ENCODE measurements around the gene ANKRD60. TPM values are rescaled to one million over a fixed set of nuclear protein-coding genes. Genes with fewer than 3 reads are reported as not detected.

The ANKRD60 gene
- total and polyA plus RNA-seq, 2 experiments from 2014 or later = not detected

DNA sequence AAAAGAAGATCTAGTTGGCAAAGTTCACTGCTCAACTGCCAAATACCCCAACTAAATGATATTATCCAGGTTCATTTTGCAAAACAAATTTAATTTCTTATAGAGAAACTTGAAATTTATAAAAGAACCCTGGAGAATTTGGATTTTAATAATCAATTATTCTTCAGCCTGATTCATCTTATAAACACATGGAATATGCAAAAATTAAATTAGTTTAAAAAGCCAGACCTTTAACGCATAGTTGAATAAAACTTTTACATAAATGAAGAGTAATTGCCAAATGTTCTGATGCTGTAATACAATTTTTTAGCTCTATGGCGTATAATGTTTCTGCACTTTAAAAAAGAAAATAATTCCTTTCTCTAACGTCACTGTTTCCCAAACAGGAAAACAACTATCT is 33.2 kb upstream of the ANKRD60 start:
- Histone ChIP-seq H3K4me2 (no peak overlapping the region), H3K4me3 (no peak overlapping the region), H2AFZ (no peak overlapping the region), H3K9me2 (replicated peaks; ENCODE audit: insufficient read depth) (no peaks in the 10 kb centered on the region), H3K27ac (no peak overlapping the region), H3K9me3 (ENCODE audit: low read depth) (no peaks in the 10 kb centered on the region), H3K27me3 (no peaks in the 10 kb centered on the region), H3K36me3 (replicated peaks; ENCODE audit: insufficient read depth, low read depth) (no peaks in the 10 kb centered on the region), H4K20me1 (ENCODE audit: insufficient read depth, poor library complexity, severe bottlenecking) (no peaks in the 10 kb centered on the region), H3K79me2 (no peaks in the 10 kb centered on the region), H3K4me1 (ENCODE audit: insufficient read depth) (no peaks in the 10 kb centered on the region)
- WGBS (ENCODE audit: low lambda C conversion rate, missing lambda C conversion rate) = 93% methylated on average over 3 of the region's 3 CpGs
- no peak for DNase-seq (ENCODE audit: low spot score)
- no peak for TF ChIP-seq CTCF (IDR thresholded peaks at IDR 0.05; ENCODE audit: poor library complexity)
- no peak for TF ChIP-seq EZH2 (IDR thresholded peaks at IDR 0.05; ENCODE audit: borderline replicate concordance)
- TF ChIP-seq EZH2phosphoT487 (IDR thresholded peaks at IDR 0.05; ENCODE audit: low read depth, severe bottlenecking, unreplicated experiment) = no peak

DNA sequence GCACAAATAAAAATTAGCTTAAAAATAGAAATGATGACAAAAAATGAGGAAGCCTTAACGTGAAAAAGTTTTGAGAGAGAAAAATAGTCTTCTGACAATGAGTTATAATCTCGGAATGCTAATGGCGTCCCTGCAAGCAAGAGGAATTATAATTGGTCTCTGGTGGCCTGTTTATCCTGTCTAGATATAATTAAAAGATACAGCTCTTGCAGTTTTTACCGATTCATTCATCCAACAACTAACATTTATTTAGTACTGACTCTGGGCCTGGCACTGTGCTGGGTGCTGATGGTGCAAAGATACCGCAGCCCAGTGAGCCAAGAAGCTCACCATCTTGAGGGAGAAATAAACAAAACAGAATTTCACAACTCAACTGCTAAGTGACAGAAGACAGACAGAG is 31.6 kb upstream of the ANKRD60 start:
- Histone ChIP-seq H4K20me1 (ENCODE audit: insufficient read depth, poor library complexity, severe bottlenecking) (no peaks in the 10 kb centered on the region), H3K4me1 (ENCODE audit: insufficient read depth) (no peaks in the 10 kb centered on the region), H3K4me3 (no peak overlapping the region), H3K79me2 (no peaks in the 10 kb centered on the region), H3K9me3 (ENCODE audit: low read depth) (no peaks in the 10 kb centered on the region), H2AFZ (no peak overlapping the region), H3K9me2 (replicated peaks; ENCODE audit: insufficient read depth) (no peaks in the 10 kb centered on the region), H3K27ac (no peak overlapping the region), H3K36me3 (replicated peaks; ENCODE audit: insufficient read depth, low read depth) (no peaks in the 10 kb centered on the region), H3K27me3 (no peaks in the 10 kb centered on the region), H3K4me2 (no peak overlapping the region)
- WGBS (ENCODE audit: low lambda C conversion rate, missing lambda C conversion rate) = 94% methylated on average over 5 of the region's 5 CpGs
- no peak for DNase-seq (ENCODE audit: low spot score)
- TF ChIP-seq EZH2 (IDR thresholded peaks at IDR 0.05; ENCODE audit: borderline replicate concordance) = no peak
- TF ChIP-seq CTCF (IDR thresholded peaks at IDR 0.05; ENCODE audit: poor library complexity) = no peak
- TF ChIP-seq EZH2phosphoT487 (IDR thresholded peaks at IDR 0.05; ENCODE audit: low read depth, severe bottlenecking, unreplicated experiment) = no peak

DNA sequence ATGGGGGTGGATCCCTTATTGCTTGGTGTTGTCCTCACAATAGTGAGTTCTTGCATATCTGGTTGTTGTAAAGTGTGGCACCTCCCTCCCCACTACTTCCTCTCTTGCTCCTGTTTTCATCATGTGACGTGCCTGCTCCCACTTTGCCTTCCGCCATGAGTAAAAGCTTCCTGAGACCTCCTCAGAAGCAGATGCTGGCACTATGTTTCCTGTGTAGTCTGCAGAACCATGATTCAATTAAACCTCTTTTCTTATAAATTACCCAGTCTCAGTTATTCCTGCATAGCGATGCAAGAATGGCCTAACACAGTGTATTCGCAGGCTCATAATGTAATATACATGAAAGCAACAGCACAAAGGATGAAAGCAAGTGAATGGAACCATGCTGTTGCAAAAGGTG is 28.4 kb upstream of the ANKRD60 start:
- Histone ChIP-seq H3K36me3 (replicated peaks; ENCODE audit: insufficient read depth, low read depth) (no peaks in the 10 kb centered on the region), H3K4me1 (ENCODE audit: insufficient read depth) (no peaks in the 10 kb centered on the region), H4K20me1 (ENCODE audit: insufficient read depth, poor library complexity, severe bottlenecking) (no peaks in the 10 kb centered on the region), H3K4me3 (no peak overlapping the region), H3K9me2 (replicated peaks; ENCODE audit: insufficient read depth) (no peaks in the 10 kb centered on the region), H3K4me2 (no peak overlapping the region), H3K27me3 (no peaks in the 10 kb centered on the region), H3K79me2 (no peaks in the 10 kb centered on the region), H3K9me3 (ENCODE audit: low read depth) (no peaks in the 10 kb centered on the region), H3K27ac (no peak overlapping the region), H2AFZ (no peak overlapping the region)
- TF ChIP-seq EZH2 (IDR thresholded peaks at IDR 0.05; ENCODE audit: borderline replicate concordance) (no peak), EZH2phosphoT487 (IDR thresholded peaks at IDR 0.05; ENCODE audit: low read depth, severe bottlenecking, unreplicated experiment) (no peak), CTCF (IDR thresholded peaks at IDR 0.05; ENCODE audit: poor library complexity) (no peak)
- 98% methylated on average over 4 of the region's 4 CpGs for WGBS (ENCODE audit: low lambda C conversion rate, missing lambda C conversion rate)
- DNase-seq (ENCODE audit: low spot score) = no peak

- H3K79me2 ChIP-seq = no peaks in the 10 kb centered on the region
- H3K9me3 ChIP-seq (ENCODE audit: low read depth) = no peaks in the 10 kb centered on the region
- no peaks in the 10 kb centered on the region for H3K27me3 ChIP-seq
- no peak for TF ChIP-seq CTCF (IDR thresholded peaks at IDR 0.05; ENCODE audit: poor library complexity)
- TF ChIP-seq EZH2phosphoT487 (IDR thresholded peaks at IDR 0.05; ENCODE audit: low read depth, severe bottlenecking, unreplicated experiment) = no peak
- no peak for TF ChIP-seq EZH2 (IDR thresholded peaks at IDR 0.05; ENCODE audit: borderline replicate concordance)
- no peaks in the 10 kb centered on the region for H3K4me1 ChIP-seq (ENCODE audit: insufficient read depth)
- WGBS (ENCODE audit: low lambda C conversion rate, missing lambda C conversion rate) = 96% methylated on average over 2 of the region's 2 CpGs
- no peak overlapping the region for H3K27ac ChIP-seq
- no peaks in the 10 kb centered on the region for H3K9me2 ChIP-seq (replicated peaks; ENCODE audit: insufficient read depth)
- H3K4me2 ChIP-seq = no peak overlapping the region
- no peaks in the 10 kb centered on the region for H4K20me1 ChIP-seq (ENCODE audit: insufficient read depth, poor library complexity, severe bottlenecking)
- no peak for DNase-seq (ENCODE audit: low spot score)
- no peaks in the 10 kb centered on the region for H3K36me3 ChIP-seq (replicated peaks; ENCODE audit: insufficient read depth, low read depth)
- no peak overlapping the region for H3K4me3 ChIP-seq
- H2AFZ ChIP-seq = no peak overlapping the region
Observed at GRCh38 chr20:58256307-58256706, 27.9 kb upstream of the ANKRD60 start.
